Measurements from ENCODE around the gene WDR70. TPM values are rescaled to one million over a fixed set of nuclear protein-coding genes. Genes with fewer than 3 reads are reported as not detected.
"Not testable (repeated sequence)": the region's sequence is repeated elsewhere in the genome, so short reads cannot be mapped to it uniquely, and the experiment has no call there.

WDR70 gene
- total RNA-seq, 2 donors from 2014 or later, result 32.7 to 58.5 TPM

- Mint-ChIP-seq H3K27me3 (no peaks in the 10 kb centered on the region), H3K36me3 (peaks cover 6% of the 10 kb centered on the region), H3K9me3 (no peaks in the 10 kb centered on the region), H3K27ac (no peak overlapping the region), H3K4me1 (ENCODE audit: low read depth in 2 of 2) (peaks cover 8 to 12% of the 10 kb centered on the region in 2 donors), H3K4me3 (no peak overlapping the region)
- ATAC-seq, result no peak
- DNase-seq (ENCODE audit: low spot score), result no peak
These were observed 196.7 kb downstream of the WDR70 start for GRCh38 chr5:37575541-37576489.

DNA sequence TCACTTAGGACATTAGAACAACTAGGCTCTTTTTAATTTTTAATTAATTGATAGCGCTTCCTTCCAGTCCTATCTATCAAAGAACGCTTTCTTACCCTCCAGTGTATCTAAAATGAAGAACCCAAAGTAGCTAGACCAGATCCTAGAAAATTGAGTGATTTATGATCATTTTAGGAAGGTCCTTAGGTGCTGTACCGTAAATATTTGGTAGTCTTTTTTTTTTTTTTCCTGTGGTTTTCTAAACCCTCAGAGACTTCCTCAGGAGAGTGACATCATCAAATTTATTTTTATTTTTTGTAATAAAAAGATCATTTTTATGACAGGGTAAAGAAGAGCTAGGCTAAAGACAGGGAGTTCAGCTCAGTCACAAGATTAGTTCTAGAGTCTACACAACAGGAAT is 197.4 kb downstream of the WDR70 start:
- no peak for DNase-seq (ENCODE audit: low spot score)
- ATAC-seq, result no peak
- Mint-ChIP-seq H3K4me3 (no peak overlapping the region), H3K27ac (no peak overlapping the region), H3K36me3 (peaks cover 6% of the 10 kb centered on the region), H3K9me3 (no peaks in the 10 kb centered on the region), H3K4me1 (ENCODE audit: low read depth in 2 of 2) (peaks cover 8 to 12% of the 10 kb centered on the region in 2 donors), H3K27me3 (no peaks in the 10 kb centered on the region)

DNA sequence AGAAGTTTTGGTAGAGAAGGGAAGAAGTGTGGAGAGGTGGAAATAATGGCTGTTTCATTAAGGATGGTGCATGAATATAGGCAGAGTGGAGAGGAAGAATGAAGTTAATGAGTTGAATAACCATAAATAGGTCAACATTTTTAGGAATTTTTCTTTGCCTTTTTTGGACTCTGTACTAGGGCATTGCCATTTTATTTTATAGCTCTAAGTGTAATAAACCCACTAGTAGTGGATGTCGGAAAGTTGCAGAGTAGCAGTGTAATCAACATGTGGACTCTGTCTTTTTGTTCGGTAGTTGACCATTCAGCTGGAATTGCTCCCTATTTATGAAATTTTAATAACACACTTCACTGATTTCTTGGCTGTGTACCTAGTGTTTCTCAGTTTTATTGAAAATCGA is 199.1 kb downstream of the WDR70 start:
- Mint-ChIP-seq H3K27me3 (no peaks in the 10 kb centered on the region), H3K27ac (no peak overlapping the region), H3K4me3 (no peak overlapping the region), H3K36me3 (peaks cover 6% of the 10 kb centered on the region), H3K4me1 (ENCODE audit: low read depth in 2 of 2) (peaks cover 8 to 12% of the 10 kb centered on the region in 2 donors), H3K9me3 (no peaks in the 10 kb centered on the region)
- no peak for DNase-seq (ENCODE audit: low spot score)
- ATAC-seq, result no peak

DNA sequence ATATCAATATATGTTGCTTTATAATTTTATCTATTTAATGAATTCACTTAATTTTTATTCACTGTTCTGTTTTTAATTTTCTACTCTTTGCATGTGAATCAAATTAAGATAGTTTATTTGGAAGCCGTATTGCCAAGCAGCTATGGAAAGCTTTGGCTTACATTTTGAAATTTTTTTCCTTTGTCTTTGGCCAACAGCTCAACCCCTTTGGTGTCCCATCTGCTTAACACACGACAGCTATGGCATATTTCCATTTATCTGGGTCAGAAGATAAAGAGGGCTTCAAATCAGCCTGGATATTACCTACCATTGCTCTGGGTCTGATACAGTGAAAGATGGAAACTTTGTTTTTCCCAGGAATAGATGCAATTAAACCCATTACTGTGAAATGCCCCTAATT is 201.0 kb downstream of the WDR70 start:
- Mint-ChIP-seq H3K36me3 (no peaks in the 10 kb centered on the region), H3K4me3 (no peak overlapping the region), H3K27ac (no peak overlapping the region), H3K9me3 (no peaks in the 10 kb centered on the region), H3K4me1 (ENCODE audit: low read depth in 2 of 2) (peaks cover 3 to 6% of the 10 kb centered on the region in 2 donors), H3K27me3 (no peaks in the 10 kb centered on the region)
- ATAC-seq (no peak), DNase-seq (ENCODE audit: low spot score) (no peak)

- ATAC-seq, result no peak
- DNase-seq (ENCODE audit: low spot score), result no peak
- Mint-ChIP-seq H3K4me3 (no peak overlapping the region), H3K9me3 (no peaks in the 10 kb centered on the region), H3K36me3 (no peaks in the 10 kb centered on the region), H3K4me1 (ENCODE audit: low read depth in 2 of 2) (no peaks in the 10 kb centered on the region), H3K27me3 (no peaks in the 10 kb centered on the region), H3K27ac (no peak overlapping the region)
These were observed 203.1 kb downstream of the WDR70 start for GRCh38 chr5:37582202-37582601.

GRCh38 chr5:37593292-37593691 is 214.2 kb downstream of the WDR70 start:
- H3K9me3 Mint-ChIP-seq; H3K4me3 Mint-ChIP-seq; H3K27me3 Mint-ChIP-seq; H3K36me3 Mint-ChIP-seq; H3K27ac Mint-ChIP-seq; H3K4me1 Mint-ChIP-seq (ENCODE audit: low read depth in 2 of 2); ATAC-seq; DNase-seq (ENCODE audit: low spot score): not testable (repeated sequence)

GRCh38 chr5:37594864-37595263 is 215.7 kb downstream of the WDR70 start:
- H3K4me3 Mint-ChIP-seq; H3K27ac Mint-ChIP-seq; H3K27me3 Mint-ChIP-seq; H3K9me3 Mint-ChIP-seq; H3K4me1 Mint-ChIP-seq (ENCODE audit: low read depth in 2 of 2); DNase-seq (ENCODE audit: low spot score); ATAC-seq: not testable (repeated sequence)
- peaks cover 14% of the 10 kb centered on the region for H3K36me3 Mint-ChIP-seq

DNA sequence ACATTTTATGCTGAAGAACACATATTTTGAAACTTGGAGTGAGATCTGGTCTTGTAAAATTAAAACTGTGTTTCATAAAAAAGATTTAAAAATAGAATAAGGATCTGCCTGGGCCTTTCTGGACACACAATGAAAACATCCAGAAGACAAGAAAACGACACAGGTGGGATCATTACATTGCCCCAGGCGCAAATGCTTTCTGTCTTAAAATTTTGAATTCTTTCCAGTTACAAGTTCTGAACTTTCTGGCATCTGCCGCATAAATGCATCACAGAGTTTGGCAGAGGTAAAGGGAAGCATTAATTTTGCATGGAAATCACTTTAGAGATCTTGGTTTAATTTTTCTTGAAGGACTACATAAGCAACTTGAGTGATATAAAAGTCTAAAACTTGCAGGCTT is 219.6 kb downstream of the WDR70 start:
- DNase-seq (ENCODE audit: low spot score), result no peak
- no peaks in the 10 kb centered on the region for H3K27me3 Mint-ChIP-seq
- no peak for ATAC-seq
- no peak overlapping the region for H3K4me3 Mint-ChIP-seq
- H3K9me3 Mint-ChIP-seq, result peaks cover 8% of the 10 kb centered on the region
- peaks cover 23% of the 10 kb centered on the region for H3K36me3 Mint-ChIP-seq
- H3K4me1 Mint-ChIP-seq (ENCODE audit: low read depth in 2 of 2), result peaks cover 0 to 4% of the 10 kb centered on the region in 2 donors
- H3K27ac Mint-ChIP-seq, result no peak overlapping the region

DNA sequence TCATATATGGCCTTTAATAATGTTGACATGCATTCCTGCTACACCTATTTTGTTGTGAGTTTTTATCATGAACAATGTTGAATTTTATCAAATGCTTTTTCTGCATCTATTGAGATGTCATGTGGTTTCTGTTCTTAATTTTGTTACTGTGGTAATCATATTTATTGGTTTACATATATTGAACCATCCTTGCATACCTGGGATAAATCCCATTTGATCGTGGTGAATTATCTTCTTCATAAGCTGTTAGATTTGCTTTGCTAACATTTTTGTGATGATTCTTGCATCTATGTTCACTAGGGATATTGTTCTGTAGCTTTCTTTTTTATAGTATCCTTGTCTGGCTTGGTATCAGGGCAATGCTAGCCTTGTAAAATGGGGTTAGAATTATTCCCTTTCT is 222.0 kb downstream of the WDR70 start:
- no peak overlapping the region for H3K27ac Mint-ChIP-seq
- no peak for ATAC-seq
- H3K27me3 Mint-ChIP-seq, result no peaks in the 10 kb centered on the region
- no peak for DNase-seq (ENCODE audit: low spot score)
- H3K9me3 Mint-ChIP-seq, result peaks cover 8% of the 10 kb centered on the region
- H3K4me3 Mint-ChIP-seq, result no peak overlapping the region
- peaks cover 0 to 4% of the 10 kb centered on the region in 2 donors for H3K4me1 Mint-ChIP-seq (ENCODE audit: low read depth in 2 of 2)
- H3K36me3 Mint-ChIP-seq, result peaks cover 23% of the 10 kb centered on the region

DNA sequence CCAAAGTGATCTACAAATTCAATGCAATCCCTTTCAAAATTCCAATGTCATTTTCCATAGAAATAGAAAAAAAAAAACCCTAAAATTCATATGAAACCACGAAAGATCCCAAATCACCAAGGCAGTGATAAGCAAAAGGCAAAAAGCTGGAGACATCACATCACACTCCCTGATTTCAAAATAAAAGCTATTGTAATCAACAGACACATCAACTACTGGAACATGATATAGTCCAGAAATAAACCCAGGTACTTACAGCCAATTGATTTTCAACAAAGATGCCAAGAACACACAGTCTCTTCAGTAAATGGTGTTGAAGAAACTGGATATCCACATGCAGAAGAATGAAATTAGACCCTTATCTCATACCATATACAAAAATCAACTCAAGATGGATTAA is 224.0 kb downstream of the WDR70 start:
- H3K9me3 Mint-ChIP-seq, result peaks cover 8% of the 10 kb centered on the region
- ATAC-seq, result no peak
- peaks cover 23% of the 10 kb centered on the region for H3K36me3 Mint-ChIP-seq
- no peak for DNase-seq (ENCODE audit: low spot score)
- no peak overlapping the region for H3K27ac Mint-ChIP-seq
- H3K4me1 Mint-ChIP-seq (ENCODE audit: low read depth in 2 of 2), result peaks cover 0 to 4% of the 10 kb centered on the region in 2 donors
- no peaks in the 10 kb centered on the region for H3K27me3 Mint-ChIP-seq
- H3K4me3 Mint-ChIP-seq, result no peak overlapping the region

GRCh38 chr5:37604290-37604689 is 225.2 kb downstream of the WDR70 start:
- no peak overlapping the region for H3K27ac Mint-ChIP-seq
- H3K36me3 Mint-ChIP-seq, result peaks cover 17% of the 10 kb centered on the region
- DNase-seq (ENCODE audit: low spot score) (no peak), ATAC-seq (no peak)
- no peaks in the 10 kb centered on the region for H3K27me3 Mint-ChIP-seq
- no peak overlapping the region for H3K4me3 Mint-ChIP-seq
- H3K4me1 Mint-ChIP-seq (ENCODE audit: low read depth in 2 of 2), result no peaks in the 10 kb centered on the region
- H3K9me3 Mint-ChIP-seq, result peaks cover 8% of the 10 kb centered on the region

DNA sequence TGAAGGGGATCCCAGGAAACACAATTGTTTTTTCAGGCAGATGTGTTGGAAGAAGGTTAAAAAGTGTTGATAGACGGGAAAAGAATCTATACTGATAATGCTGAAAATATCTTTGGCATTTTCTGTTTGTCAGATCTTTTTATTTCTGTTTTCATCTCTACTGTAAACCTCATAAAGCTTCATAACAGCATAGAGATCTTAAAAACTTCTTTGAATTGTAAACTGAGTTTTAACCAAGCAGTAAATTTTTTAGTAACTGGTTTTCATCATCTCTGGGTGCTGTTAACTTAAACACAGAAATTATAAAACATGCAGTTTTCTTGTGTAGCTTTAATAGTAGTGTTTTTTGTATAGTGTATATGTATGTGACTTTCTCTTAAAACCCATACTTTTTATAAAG is 227.0 kb downstream of the WDR70 start:
- Mint-ChIP-seq H3K36me3 (peaks cover 7% of the 10 kb centered on the region), H3K27me3 (no peaks in the 10 kb centered on the region), H3K9me3 (peaks cover 5% of the 10 kb centered on the region), H3K27ac (no peak overlapping the region), H3K4me3 (no peak overlapping the region), H3K4me1 (ENCODE audit: low read depth in 2 of 2) (no peaks in the 10 kb centered on the region)
- ATAC-seq (no peak), DNase-seq (ENCODE audit: low spot score) (no peak)

DNA sequence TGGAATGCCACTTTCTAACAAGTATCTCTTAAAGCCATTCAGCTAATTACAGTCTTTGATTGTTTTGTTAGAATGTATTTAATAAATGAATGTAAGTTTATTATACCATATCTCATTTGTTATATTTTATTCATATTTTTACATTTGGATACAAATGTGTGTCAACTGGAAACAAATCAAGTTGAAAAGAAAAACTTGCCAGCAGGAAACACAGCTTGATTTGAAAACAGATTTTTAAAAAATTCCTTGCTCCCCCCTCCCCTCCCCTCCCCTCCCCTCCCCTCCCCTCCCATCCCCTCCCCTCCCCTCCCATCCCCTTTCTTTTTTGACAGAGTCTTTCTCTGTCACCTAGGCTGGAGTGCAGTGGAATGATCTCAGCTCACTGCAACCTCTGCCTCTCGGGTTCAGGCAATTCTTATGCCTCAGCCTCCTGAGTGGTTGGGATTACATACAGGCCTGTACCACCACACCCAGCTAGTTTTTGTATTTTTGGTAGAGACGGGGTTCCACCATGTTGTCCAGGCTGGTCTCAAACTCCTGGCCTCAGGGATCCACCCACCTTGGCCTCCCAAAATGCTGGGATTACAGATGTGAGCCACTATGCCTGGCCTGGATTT is 227.6 kb downstream of the WDR70 start:
- DNase-seq (ENCODE audit: low spot score) (no peak), ATAC-seq (no peak)
- peaks cover 1% of the 10 kb centered on the region for H3K9me3 Mint-ChIP-seq
- no peak overlapping the region for H3K27ac Mint-ChIP-seq
- peaks cover under 1% of the 10 kb centered on the region for H3K36me3 Mint-ChIP-seq
- no peak overlapping the region for H3K4me3 Mint-ChIP-seq
- H3K27me3 Mint-ChIP-seq, result no peaks in the 10 kb centered on the region
- no peaks in the 10 kb centered on the region for H3K4me1 Mint-ChIP-seq (ENCODE audit: low read depth in 2 of 2)

- Mint-ChIP-seq H3K4me3 (no peak overlapping the region), H3K9me3 (no peaks in the 10 kb centered on the region), H3K36me3 (peaks cover 5% of the 10 kb centered on the region), H3K27ac (no peak overlapping the region), H3K27me3 (no peaks in the 10 kb centered on the region), H3K4me1 (ENCODE audit: low read depth in 2 of 2) (no peaks in the 10 kb centered on the region)
- DNase-seq (ENCODE audit: low spot score), result no peak
- no peak for ATAC-seq
These were observed 236.1 kb downstream of the WDR70 start for GRCh38 chr5:37615184-37615583.

All from natural killer cell treated with Interleukin-12 subunit alpha and Interleukin-12 subunit beta and Interleukin-15 and Interleukin-18, amount 100 ng/mL, for 72 hours (primary cell).